Stimulated activated CD4-positive, alpha-beta T cell treated with anti-CD3 and anti-CD28 coated beads, Interleukin-4, amount 100 ng/mL, for 1 hour (primary cell): Measurements from ENCODE around the gene NPLOC4.
A peak's percentile ranks its signal among the peaks of the same experiment; 100 is the strongest.
"Not testable (repeated sequence)": the region's sequence is repeated elsewhere in the genome, so short reads cannot be mapped to it uniquely, and the experiment has no call there.

Experiments
- DNase-seq: peaks from one replicate; pipeline ENCODE4 v3.0.0-alpha.2; 2020

The NPLOC4 gene

GRCh38 chr17:81531998-81532404 lies 104.9 kb downstream of the NPLOC4 start:
- not testable (repeated sequence) for DNase-seq

DNA sequence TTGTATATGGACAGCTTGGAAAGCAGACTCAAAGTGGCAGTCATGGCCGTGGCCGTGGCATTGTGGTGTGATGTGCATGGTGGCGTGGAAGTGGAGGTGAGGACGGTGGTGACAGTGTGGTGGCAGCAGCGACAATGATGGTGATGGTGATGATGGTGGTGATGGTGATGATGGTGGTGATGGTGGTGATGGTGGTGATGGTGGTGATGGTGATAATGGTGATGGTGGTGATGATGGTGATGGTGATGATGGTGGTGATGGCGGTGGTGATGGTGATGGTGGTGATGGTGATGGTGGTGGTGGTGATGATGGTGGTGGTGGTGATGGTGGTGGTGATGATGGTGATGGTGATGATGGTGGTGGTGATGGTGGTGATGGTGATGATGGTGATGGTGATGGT lies 105.9 kb downstream of the NPLOC4 start:
- DNase-seq, result not testable (repeated sequence)

GRCh38 chr17:81529437-81529803 lies 107.5 kb downstream of the NPLOC4 start:
- no peak for DNase-seq

- no peak for DNase-seq
These were observed 108.1 kb downstream of the NPLOC4 start for GRCh38 chr17:81528651-81529436.

DNA sequence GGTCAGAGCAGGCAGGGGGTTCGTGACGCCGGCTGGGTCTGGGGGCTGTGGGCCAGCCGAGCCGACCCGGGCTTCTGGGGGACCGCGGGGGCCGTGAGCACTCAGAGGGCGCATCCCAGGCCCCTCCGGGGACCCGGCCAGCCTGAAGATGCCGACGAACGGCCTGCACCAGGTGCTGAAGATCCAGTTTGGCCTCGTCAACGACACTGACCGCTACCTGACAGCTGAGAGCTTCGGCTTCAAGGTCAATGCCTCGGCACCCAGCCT lies 108.6 kb downstream of the NPLOC4 start:
- no peak for DNase-seq

DNA sequence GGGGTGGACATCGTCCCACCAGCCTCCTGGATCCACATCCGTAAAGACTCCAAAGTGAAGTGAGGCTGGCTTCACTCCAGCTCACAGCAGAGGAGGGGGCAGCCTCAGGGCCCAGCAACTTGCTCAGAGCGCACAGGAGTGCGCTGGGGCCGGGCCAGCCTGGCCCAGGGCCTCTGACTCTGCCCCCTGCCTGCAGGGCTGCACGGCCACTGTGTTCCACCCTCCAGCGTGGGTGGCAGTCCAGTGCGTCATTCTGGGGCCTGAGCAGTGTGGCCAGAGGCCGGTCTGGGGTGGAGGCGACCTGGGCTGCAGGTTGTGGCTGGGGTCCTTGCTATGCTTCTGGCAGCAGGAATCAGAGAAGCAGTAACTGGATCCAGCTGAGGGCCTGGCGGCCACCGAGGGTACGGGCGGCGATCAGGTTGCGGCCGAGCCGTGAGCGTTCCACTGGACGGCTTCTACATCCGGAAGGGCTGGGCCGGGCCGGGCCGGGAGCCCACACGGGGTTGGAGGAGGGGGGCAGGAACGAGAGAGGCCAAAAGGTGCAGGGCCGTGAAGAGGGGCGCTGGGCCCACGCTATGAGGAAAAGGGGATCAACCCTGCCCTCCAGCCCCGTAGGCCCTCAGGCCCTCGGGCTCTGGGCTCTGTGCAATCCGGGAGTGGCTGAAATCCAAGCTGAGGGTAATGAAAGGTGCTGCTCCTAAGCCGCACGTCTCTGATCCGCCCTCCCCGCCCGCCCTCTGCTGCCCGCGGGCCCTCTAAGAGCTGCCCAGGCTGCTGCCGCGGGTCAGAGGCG lies 109.1 kb downstream of the NPLOC4 start, which contains the start of gene FSCN2:
FSCN2 (plus strand) TSS at position 787 of the 793 bp plus-strand sequence. CDS start 155 bp downstream, outside the sequence.
- no peak for DNase-seq

- DNase-seq, result no peak
These were observed 110.0 kb downstream of the NPLOC4 start for GRCh38 chr17:81526662-81527571.

DNA sequence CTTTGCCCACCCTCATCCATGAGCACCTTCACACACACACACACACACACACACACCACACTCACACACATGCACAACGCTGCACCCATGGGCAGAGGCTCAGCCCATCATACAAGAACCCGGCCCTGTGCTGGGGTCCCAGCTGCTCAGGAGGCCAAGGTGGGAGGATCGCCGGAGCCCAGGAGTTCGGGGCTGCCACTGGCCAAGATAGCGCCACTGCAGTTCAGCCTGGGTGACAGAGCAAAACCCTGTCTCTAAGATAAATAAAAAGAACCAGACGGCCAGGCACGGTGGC lies 112.1 kb downstream of the NPLOC4 start:
- DNase-seq, result no peak

GRCh38 chr17:81524039-81524864 lies 112.7 kb downstream of the NPLOC4 start:
- DNase-seq, result no peak

DNA sequence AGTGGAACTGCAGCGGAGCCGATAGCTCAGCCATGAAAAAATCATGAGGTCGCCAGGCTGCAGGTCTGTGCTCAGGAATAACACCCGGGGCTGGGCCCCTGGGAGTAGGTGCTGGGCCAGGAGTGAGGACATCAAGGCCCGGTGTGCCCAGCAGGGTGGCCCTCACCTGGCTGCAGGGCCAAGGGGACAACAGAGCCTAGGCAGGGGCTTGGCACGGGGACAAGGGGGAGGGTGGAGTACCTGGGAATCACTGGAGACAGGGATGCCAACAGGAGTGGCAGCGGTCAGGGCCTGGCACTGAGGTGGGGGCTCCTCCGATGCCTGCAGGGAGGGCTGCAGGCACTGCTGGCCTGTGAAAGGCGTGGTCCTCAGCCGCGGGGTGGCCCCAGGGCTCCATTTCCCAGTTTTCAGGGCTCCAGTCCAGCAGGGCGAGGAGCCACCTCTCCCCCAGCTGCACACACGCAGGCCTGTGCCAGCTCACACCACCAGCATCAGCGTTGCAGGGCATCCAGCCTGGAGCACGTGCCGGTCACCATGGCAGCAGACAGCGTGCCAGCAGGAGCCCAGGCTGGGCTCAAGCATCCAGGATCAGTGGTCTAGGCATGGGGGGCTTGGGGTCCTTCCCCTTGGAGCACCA lies 113.4 kb downstream of the NPLOC4 start:
- no peak for DNase-seq

DNA sequence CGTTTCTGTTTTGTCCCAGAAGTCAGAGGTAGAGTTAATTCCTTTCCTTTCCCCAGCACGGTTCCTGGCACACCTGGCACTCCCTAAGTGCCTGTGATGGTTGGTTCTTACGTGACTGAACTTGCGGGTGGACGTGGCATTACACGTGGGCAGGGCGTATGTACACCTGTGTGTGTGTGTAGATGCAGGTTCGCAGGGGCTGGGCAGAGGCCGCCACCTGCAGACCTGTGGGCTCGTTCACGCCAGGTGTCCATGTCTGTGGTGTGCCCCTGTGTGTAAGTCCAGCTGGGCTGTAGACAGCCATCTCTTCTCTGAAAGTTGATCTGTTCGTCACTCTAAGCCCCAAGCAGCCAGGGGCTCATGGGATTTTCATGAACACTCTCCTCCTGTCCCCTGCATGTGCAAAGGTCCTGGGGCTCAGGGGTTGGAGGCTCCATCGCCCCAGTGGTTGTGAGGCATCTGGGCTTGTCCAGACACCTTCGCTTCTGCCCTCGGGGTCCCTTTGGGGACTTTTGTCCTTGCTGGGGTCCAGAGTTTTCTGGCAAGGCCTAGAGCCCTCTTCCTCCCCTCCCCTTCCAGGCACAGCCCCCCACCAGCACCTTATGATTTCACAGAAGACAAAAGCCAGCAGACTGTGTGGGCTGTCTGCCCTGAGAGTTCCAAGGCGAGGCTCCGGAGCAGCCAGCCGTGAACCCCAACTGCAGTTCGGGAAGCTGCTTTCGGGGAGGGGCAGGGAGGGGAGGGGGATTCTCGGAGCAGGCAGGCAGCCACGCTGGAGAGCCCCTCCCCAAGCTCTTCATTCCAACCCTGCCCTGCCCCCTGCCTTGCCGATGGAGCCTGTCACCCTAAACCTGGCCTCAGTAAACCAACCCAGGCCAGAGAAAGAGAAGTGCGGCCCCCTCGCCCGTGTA lies 114.2 kb downstream of the NPLOC4 start:
- no peak for DNase-seq

GRCh38 chr17:81520021-81520901 lies 116.7 kb downstream of the NPLOC4 start:
- DNase-seq, result peak; percentile 1

DNA sequence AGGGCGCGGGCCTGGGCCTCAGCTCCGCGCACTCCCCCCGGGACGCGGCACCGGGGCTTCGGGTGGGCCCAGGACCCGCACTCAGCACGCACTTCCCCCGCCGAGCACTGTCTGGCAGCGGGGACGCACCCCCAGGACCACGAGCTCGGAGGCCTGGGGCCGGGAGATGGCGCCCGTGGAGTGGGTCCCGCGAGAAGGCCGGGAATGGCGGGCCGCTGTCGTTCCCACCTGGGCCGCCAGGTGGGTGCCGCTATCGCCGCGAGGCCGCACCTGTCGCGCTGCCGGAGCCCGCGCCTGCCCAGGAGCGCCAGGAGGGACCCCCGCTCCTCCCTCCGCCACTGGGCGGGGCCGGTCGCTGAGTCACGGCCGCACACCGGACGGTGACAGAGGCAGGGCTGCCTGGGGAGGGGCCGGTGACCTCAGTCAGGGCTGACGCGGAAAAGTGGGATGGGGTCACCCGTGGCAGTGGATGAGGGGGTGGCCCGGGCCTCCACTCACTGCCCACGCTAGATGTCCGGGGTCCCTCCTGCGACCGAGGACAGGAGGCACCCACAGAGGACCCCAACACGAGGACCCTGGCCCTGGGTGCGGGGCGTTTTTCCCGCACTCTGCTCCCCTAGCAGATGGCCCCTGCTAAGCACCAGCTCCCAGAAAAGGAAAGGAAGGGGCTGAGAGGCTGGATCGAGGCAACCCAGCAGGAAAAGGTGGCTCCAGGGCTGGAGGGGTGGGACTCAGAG lies 117.5 kb downstream of the NPLOC4 start:
- DNase-seq, result peak; percentile 68

GRCh38 chr17:81518785-81519283 lies 118.1 kb downstream of the NPLOC4 start:
- DNase-seq, result peak; percentile 38

GRCh38 chr17:81518113-81518784 lies 118.7 kb downstream of the NPLOC4 start:
- no peak for DNase-seq

DNA sequence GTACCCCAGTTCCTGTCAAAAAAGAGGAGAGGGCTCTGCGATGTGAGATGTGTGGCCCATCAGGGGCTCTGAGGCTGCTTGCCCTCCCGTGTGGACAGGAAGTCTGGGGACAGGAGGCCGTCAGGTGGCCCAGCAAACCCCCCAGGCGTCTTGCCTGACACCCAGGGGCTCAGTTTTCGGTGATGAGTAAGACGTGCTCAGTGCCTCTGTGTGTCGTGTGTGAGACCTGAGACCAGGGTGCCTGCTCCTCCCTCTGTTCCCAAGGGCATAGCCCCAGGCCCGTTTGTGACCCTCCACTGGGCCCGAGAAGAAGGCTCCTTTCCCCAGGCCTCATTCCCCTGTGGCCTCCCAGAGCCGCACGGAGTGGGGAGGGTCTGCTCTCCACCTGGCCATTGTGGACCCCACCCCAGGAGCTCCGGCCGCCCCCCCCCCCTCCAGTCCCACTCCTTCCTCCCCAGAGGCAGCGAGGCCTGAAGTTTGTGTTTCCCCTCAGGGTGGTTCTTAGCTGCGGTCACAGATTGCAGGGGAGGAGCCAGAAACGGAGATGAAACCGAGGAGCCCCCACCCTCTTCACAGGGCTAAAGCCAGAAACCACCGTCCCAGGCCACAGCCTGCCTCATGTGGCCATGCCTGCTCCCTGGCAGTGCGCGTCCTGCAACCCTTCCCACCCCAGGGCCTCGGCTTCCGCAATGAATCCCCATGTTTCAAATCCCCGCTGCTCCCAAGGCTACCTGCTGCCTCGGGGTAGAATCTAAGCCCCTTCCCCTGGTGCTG lies 119.4 kb downstream of the NPLOC4 start:
- DNase-seq, result peak; percentile 2

DNA sequence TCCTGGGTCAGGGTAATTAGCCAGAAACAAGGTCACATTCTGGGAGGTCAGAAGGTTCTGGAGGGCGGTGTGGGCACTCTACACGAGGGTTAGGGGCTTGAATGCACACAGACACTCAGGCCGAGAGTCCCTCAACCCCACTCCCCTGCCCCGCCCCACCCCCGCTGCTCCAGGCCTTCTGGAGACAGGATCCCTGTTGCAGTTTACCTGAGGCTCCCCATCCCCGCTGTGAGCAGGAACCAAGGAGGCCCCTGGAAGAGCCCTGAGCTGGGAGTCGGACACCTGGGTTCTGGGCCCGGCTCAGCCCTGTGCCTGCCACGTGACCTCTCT lies 119.9 kb downstream of the NPLOC4 start:
- peak; percentile 6 for DNase-seq

DNA sequence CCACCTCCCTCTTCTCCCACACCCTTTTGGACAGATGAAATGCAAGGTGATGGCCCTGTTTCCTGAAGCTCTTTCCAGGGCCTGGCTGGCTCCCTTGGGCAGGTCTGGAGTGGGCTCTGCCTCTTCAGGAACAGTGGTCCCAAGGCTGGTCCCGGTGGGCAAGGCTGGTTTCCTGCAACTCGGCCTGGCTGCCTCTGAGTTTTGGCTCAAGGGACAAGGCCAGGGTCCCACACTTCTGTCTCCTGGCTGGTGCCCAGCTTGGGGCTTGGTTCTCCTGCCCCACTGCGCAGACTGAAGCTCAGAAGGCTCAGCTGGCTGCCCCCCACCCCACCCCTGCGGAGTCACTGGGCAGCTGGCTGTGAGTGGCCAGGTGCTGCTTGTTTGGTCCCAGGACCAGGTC lies 120.5 kb downstream of the NPLOC4 start:
- DNase-seq, result peak; percentile 1
